SU-DHL-6 (cell line): ENCODE results near the gene ZNF77.

Experiments
- EZH2phosphoT487 ChIP-seq: fragments of 200-600 bp; sonication (generic), shearing (Covaris generic); conservative IDR thresholded peaks from 2 replicates; pipeline ENCODE4 v1.6.1; 2018; ENCODE audit warnings: mild to moderate bottlenecking, antibody characterized with exemption, low read length, moderate library complexity, mixed read lengths
- TF ChIP-seq, protein P1 (sequence below): fragments of 200-600 bp; sonication (generic); IDR thresholded peaks from one replicate; pipeline ENCODE4 v1.5.1; 2017; ENCODE audit warnings: antibody characterized with exemption, mild to moderate bottlenecking, low read length, moderate library complexity; ENCODE audit not compliant: insufficient read depth, poor library complexity, severe bottlenecking

DNA sequence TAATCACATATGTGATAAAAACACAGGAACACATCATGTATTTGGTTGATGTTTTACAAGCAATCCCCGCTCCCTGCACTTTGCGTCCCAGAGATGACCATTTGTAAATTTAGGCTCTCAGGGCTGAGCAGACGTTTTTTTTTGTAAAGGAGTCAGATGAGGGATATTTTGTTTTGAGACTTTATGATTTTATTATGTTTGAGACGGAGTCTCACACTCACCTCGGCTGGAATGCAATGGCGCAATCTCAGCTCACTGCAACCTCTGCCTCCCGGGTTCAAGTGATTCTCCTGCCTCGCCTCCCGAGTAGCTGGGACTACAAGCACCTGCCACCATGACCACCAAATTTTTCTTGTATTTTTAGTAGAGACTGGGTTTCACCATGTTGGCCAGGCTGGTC, 34.0 kb upstream of the ZNF77 start:
- TF ChIP-seq, protein P1, sequence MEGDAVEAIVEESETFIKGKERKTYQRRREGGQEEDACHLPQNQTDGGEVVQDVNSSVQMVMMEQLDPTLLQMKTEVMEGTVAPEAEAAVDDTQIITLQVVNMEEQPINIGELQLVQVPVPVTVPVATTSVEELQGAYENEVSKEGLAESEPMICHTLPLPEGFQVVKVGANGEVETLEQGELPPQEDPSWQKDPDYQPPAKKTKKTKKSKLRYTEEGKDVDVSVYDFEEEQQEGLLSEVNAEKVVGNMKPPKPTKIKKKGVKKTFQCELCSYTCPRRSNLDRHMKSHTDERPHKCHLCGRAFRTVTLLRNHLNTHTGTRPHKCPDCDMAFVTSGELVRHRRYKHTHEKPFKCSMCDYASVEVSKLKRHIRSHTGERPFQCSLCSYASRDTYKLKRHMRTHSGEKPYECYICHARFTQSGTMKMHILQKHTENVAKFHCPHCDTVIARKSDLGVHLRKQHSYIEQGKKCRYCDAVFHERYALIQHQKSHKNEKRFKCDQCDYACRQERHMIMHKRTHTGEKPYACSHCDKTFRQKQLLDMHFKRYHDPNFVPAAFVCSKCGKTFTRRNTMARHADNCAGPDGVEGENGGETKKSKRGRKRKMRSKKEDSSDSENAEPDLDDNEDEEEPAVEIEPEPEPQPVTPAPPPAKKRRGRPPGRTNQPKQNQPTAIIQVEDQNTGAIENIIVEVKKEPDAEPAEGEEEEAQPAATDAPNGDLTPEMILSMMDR, result no peak
- TF ChIP-seq EZH2phosphoT487, result no peak
